Ishikawa (cell line): ENCODE measurements around the gene SUCLG2.

ENCODE experiments used
- EGR1 ChIP-seq: IDR thresholded peaks from 2 replicates; pipeline ENCODE4 v1.6.1; 2012
- EP300 ChIP-seq: IDR thresholded peaks from 2 replicates; pipeline ENCODE4 v1.6.1; 2012; ENCODE audit warnings: borderline replicate concordance
- RAD21 ChIP-seq: IDR thresholded peaks from 2 replicates; pipeline ENCODE4 v1.6.1; 2012; ENCODE audit warnings: low read depth
- TF ChIP-seq, protein P1 (sequence below): IDR thresholded peaks from 2 replicates; pipeline ENCODE4 v1.6.1; 2012; ENCODE audit warnings: low read depth, mild to moderate bottlenecking
- TF ChIP-seq, protein P2 (sequence below): IDR thresholded peaks from 2 replicates; pipeline ENCODE4 v1.6.1; 2012

DNA sequence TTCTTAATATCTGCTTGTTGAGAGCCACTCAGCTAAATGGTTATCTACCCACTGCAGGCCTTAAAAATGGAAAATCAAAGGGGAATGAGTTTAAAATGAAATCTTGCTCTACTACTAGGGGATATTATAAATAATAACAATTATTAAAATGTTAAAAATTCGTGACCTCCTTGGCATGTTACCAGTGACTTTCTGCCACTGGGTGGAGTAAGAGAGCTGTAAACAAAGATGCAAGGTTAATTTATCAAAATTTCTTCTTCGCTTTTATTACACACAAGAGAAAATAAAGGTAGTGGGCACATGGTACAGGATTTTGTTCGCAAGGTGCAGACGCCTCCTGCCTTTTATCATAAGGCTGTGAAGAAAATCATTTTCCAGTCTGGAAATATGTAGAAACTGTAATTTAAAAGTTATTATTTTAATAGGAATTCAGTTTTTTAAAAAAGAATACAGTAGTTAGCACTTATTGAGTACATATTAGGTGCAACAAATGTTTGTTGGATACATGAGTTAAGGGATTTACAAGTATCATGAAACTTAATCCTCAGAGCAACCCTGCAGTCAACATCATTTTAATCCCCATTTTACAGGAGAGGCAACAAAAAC lies 272.6 kb downstream of the SUCLG2 start:
- TF ChIP-seq, protein P1, sequence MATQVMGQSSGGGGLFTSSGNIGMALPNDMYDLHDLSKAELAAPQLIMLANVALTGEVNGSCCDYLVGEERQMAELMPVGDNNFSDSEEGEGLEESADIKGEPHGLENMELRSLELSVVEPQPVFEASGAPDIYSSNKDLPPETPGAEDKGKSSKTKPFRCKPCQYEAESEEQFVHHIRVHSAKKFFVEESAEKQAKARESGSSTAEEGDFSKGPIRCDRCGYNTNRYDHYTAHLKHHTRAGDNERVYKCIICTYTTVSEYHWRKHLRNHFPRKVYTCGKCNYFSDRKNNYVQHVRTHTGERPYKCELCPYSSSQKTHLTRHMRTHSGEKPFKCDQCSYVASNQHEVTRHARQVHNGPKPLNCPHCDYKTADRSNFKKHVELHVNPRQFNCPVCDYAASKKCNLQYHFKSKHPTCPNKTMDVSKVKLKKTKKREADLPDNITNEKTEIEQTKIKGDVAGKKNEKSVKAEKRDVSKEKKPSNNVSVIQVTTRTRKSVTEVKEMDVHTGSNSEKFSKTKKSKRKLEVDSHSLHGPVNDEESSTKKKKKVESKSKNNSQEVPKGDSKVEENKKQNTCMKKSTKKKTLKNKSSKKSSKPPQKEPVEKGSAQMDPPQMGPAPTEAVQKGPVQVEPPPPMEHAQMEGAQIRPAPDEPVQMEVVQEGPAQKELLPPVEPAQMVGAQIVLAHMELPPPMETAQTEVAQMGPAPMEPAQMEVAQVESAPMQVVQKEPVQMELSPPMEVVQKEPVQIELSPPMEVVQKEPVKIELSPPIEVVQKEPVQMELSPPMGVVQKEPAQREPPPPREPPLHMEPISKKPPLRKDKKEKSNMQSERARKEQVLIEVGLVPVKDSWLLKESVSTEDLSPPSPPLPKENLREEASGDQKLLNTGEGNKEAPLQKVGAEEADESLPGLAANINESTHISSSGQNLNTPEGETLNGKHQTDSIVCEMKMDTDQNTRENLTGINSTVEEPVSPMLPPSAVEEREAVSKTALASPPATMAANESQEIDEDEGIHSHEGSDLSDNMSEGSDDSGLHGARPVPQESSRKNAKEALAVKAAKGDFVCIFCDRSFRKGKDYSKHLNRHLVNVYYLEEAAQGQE = no peak
- TF ChIP-seq, protein P2, sequence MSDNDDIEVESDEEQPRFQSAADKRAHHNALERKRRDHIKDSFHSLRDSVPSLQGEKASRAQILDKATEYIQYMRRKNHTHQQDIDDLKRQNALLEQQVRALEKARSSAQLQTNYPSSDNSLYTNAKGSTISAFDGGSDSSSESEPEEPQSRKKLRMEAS = no peak
- TF ChIP-seq RAD21 (peak; percentile 65), EGR1 (no peak), EP300 (no peak)
